Ishikawa (cell line): ENCODE data around the gene SSC4D.

ENCODE experiments used
- CEBPB ChIP-seq: IDR thresholded peaks from 2 replicates; pipeline ENCODE4 v1.6.1; 2012
- CREB1 ChIP-seq: IDR thresholded peaks from 2 replicates; pipeline ENCODE4 v1.6.1; 2012; ENCODE audit warnings: low read depth
- EGR1 ChIP-seq: IDR thresholded peaks from 2 replicates; pipeline ENCODE4 v1.6.1; 2012
- EP300 ChIP-seq: IDR thresholded peaks from 2 replicates; pipeline ENCODE4 v1.6.1; 2012; ENCODE audit warnings: borderline replicate concordance
- FOXM1 ChIP-seq: IDR thresholded peaks from 2 replicates; pipeline ENCODE4 v1.6.1; 2012; ENCODE audit warnings: low read depth, borderline replicate concordance
- NFIC ChIP-seq: IDR thresholded peaks from 2 replicates; pipeline ENCODE4 v1.6.1; 2012
- RAD21 ChIP-seq: IDR thresholded peaks from 2 replicates; pipeline ENCODE4 v1.6.1; 2012; ENCODE audit warnings: low read depth
- TAF1 ChIP-seq: IDR thresholded peaks from 2 replicates; pipeline ENCODE4 v1.6.1; 2012; ENCODE audit warnings: low read depth, mild to moderate bottlenecking
- TCF12 ChIP-seq: IDR thresholded peaks from 2 replicates; pipeline ENCODE4 v1.6.1; 2012; ENCODE audit warnings: low read depth
- TEAD4 ChIP-seq: IDR thresholded peaks from 2 replicates; pipeline ENCODE4 v1.6.1; 2012
- YY1 ChIP-seq: IDR thresholded peaks from 2 replicates; pipeline ENCODE4 v1.6.1; 2012; ENCODE audit warnings: low read depth
- ZBTB7A ChIP-seq: IDR thresholded peaks from 2 replicates; pipeline ENCODE4 v1.6.1; 2012; ENCODE audit warnings: low read depth
- TF ChIP-seq, protein P1 (sequence below): IDR thresholded peaks from 2 replicates; pipeline ENCODE4 v1.6.1; 2012
- TF ChIP-seq, protein P2 (sequence below): IDR thresholded peaks from 2 replicates; pipeline ENCODE4 v1.6.1; 2012
- TF ChIP-seq, protein P3 (sequence below): IDR thresholded peaks from 2 replicates; pipeline ENCODE4 v1.6.1; 2012; ENCODE audit warnings: low read depth, mild to moderate bottlenecking

The SSC4D gene

DNA sequence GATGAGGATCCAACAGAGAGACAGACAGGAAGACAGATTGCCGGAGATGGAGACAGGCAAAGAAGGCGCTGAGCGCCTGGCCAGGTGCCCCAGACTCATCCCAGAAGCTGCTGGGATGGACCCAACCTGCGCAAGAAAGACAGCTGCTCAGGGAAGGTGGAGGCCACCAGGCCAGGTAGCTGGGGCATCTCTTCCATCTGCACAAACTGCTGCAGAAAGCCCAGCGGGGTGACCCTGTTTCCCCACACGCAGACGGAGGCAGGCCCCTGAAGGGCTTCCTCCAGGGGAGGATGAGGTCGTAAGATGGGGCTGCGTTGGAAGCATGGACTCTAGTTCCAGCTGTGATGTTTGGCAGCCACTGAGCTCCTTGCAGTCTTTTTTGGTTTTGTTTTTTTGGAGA lies 34.2 kb downstream of the SSC4D start:
- no peak for TF ChIP-seq EP300
- TF ChIP-seq RAD21, result no peak
- no peak for TF ChIP-seq NFIC
- TF ChIP-seq FOXM1, result no peak
- TF ChIP-seq, protein P1, sequence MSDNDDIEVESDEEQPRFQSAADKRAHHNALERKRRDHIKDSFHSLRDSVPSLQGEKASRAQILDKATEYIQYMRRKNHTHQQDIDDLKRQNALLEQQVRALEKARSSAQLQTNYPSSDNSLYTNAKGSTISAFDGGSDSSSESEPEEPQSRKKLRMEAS, result no peak
- TF ChIP-seq TAF1, result no peak
- TF ChIP-seq ZBTB7A, result no peak
- TF ChIP-seq, protein P2, sequence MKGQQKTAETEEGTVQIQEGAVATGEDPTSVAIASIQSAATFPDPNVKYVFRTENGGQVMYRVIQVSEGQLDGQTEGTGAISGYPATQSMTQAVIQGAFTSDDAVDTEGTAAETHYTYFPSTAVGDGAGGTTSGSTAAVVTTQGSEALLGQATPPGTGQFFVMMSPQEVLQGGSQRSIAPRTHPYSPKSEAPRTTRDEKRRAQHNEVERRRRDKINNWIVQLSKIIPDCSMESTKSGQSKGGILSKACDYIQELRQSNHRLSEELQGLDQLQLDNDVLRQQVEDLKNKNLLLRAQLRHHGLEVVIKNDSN, result no peak

DNA sequence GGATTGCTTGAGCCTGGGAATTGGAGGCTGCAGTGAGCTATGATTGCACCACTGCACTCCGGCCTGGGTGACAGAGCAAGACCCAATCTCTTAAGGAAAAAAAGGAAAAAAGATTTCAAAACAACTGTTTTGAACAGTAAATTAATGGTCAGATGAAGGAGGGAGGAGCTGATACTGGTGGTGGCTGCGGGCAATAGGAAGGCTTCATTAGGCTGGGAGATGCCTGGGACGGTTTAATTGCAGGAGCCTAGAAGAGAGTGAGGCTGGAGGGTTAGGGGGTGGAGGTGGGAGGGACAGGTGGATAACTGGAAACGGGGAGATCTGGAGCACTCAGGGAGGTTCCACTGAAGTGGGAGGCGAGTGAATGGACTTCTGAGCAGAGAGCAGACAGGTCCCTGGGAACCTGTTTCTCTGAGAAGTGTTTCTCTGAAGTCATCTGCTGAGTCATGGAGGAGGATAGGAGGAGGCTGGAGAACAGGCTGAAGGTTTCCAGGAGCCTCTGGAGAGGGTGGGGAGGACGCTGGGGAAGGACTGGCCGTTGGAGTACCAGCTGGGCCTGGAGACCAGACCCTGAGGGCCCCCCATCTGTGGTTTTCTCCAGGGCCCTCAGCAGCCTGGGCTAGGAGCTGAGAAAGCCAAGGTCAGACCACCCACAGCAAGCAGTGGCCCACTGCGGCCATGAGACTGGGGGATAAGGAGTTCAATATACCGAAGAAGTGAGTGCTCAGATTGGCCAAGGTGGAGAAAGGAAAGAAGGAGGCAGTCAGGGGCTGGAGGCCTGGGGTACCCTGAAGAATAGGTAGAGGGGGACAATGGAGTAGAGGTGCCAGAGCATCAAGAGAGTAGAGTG lies 36.3 kb downstream of the SSC4D start:
- TF ChIP-seq, protein P1, result no peak
- TF ChIP-seq CEBPB (no peak), TCF12 (no peak), TEAD4 (no peak), EGR1 (no peak), CREB1 (no peak), TAF1 (no peak), YY1 (no peak), EP300 (no peak), RAD21 (no peak), FOXM1 (no peak), ZBTB7A (no peak), NFIC (no peak)
- TF ChIP-seq, protein P2, result no peak
- TF ChIP-seq, protein P3, sequence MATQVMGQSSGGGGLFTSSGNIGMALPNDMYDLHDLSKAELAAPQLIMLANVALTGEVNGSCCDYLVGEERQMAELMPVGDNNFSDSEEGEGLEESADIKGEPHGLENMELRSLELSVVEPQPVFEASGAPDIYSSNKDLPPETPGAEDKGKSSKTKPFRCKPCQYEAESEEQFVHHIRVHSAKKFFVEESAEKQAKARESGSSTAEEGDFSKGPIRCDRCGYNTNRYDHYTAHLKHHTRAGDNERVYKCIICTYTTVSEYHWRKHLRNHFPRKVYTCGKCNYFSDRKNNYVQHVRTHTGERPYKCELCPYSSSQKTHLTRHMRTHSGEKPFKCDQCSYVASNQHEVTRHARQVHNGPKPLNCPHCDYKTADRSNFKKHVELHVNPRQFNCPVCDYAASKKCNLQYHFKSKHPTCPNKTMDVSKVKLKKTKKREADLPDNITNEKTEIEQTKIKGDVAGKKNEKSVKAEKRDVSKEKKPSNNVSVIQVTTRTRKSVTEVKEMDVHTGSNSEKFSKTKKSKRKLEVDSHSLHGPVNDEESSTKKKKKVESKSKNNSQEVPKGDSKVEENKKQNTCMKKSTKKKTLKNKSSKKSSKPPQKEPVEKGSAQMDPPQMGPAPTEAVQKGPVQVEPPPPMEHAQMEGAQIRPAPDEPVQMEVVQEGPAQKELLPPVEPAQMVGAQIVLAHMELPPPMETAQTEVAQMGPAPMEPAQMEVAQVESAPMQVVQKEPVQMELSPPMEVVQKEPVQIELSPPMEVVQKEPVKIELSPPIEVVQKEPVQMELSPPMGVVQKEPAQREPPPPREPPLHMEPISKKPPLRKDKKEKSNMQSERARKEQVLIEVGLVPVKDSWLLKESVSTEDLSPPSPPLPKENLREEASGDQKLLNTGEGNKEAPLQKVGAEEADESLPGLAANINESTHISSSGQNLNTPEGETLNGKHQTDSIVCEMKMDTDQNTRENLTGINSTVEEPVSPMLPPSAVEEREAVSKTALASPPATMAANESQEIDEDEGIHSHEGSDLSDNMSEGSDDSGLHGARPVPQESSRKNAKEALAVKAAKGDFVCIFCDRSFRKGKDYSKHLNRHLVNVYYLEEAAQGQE, result no peak

DNA sequence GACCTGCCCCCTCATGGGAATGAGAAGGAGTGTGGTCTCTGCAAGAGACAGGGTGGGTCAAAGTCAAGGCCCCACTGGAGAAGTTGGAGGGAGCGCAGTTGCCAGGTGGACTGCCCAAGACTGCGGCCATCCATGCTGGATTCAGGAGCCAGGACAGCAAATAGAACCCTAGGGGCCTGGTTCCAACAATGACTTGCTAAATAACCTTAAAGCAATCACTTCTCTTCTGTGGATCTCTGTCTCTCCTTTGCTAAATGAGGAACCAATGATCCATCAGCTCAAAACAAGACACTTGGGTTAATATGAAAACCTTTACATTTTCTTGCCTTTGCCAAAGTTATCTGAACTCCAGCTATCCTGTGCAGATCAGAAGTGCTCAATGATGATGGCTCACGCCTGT lies 38.1 kb downstream of the SSC4D start:
- no peak for TF ChIP-seq RAD21
- TF ChIP-seq, protein P1, result no peak
- TF ChIP-seq, protein P2, result no peak
- TF ChIP-seq TAF1, result no peak
- no peak for TF ChIP-seq CEBPB
- no peak for TF ChIP-seq YY1
- TF ChIP-seq, protein P3, result no peak
- TF ChIP-seq ZBTB7A, result no peak
- TF ChIP-seq TEAD4, result no peak
- no peak for TF ChIP-seq TCF12
- no peak for TF ChIP-seq FOXM1
- TF ChIP-seq NFIC, result no peak
- no peak for TF ChIP-seq EGR1
- no peak for TF ChIP-seq EP300
- TF ChIP-seq CREB1, result no peak

DNA sequence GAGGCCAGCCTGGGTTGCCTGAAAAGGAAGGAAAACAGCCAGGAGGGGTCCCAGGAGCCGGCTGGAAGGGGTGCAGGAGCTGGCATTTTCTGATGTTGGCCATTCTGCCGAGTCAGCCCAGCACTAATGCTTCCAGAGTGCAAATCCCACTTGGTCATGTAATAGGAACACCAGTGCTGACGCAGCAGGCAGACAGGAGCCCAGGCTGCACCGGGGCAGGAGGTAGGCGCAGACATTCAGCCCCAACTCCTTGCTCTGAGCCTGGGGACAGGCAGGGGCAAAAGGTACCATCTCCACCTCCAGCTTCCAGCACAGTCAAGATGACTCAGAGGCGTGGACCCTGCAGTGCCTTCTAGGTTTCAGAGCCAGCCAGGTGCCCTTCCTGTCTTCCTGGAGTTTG lies 40.5 kb downstream of the SSC4D start:
- TF ChIP-seq NFIC (no peak), ZBTB7A (no peak), CREB1 (no peak), TCF12 (no peak), EP300 (no peak)
- TF ChIP-seq, protein P1, result no peak
- TF ChIP-seq, protein P2, result no peak
- TF ChIP-seq, protein P3, result no peak
